ENCODE measurements around the gene GKN2.

Gene GKN2

GRCh38 chr2:68936427-68936826 is 16.3 kb downstream of the GKN2 start:
- H3K27ac ChIP-seq (ENCODE audit: low read length) = no peak overlapping the region
- H3K36me3 ChIP-seq (ENCODE audit: control insufficient read depth, low read depth, low read length) = no peaks in the 10 kb centered on the region
- H3K9ac ChIP-seq (ENCODE audit: low read length) = no peak overlapping the region
- H3K4me1 ChIP-seq (ENCODE audit: control insufficient read depth, low read depth, low read length) = no peaks in the 10 kb centered on the region
- no peaks in the 10 kb centered on the region for H3K9me3 ChIP-seq (ENCODE audit: control insufficient read depth, low read depth, low read length)
- H3K27me3 ChIP-seq (ENCODE audit: control insufficient read depth, insufficient read depth, low read length) = no peaks in the 10 kb centered on the region
- no peak overlapping the region for H3K4me3 ChIP-seq (ENCODE audit: low read length)

GRCh38 chr2:68935471-68935870 is 17.2 kb downstream of the GKN2 start:
- Histone ChIP-seq H3K4me1 (ENCODE audit: control insufficient read depth, low read depth, low read length) (no peaks in the 10 kb centered on the region), H3K27ac (ENCODE audit: low read length) (no peak overlapping the region), H3K9ac (ENCODE audit: low read length) (no peak overlapping the region), H3K9me3 (ENCODE audit: control insufficient read depth, low read depth, low read length) (no peaks in the 10 kb centered on the region), H3K4me3 (ENCODE audit: low read length) (no peak overlapping the region), H3K36me3 (ENCODE audit: control insufficient read depth, low read depth, low read length) (no peaks in the 10 kb centered on the region), H3K27me3 (ENCODE audit: control insufficient read depth, insufficient read depth, low read length) (no peaks in the 10 kb centered on the region)

GRCh38 chr2:68934021-68934420 is 18.7 kb downstream of the GKN2 start:
- Histone ChIP-seq H3K27me3 (ENCODE audit: control insufficient read depth, insufficient read depth, low read length) (no peaks in the 10 kb centered on the region), H3K27ac (ENCODE audit: low read length) (no peak overlapping the region), H3K36me3 (ENCODE audit: control insufficient read depth, low read depth, low read length) (no peaks in the 10 kb centered on the region), H3K9me3 (ENCODE audit: control insufficient read depth, low read depth, low read length) (no peaks in the 10 kb centered on the region), H3K4me3 (ENCODE audit: low read length) (no peak overlapping the region), H3K9ac (ENCODE audit: low read length) (no peak overlapping the region), H3K4me1 (ENCODE audit: control insufficient read depth, low read depth, low read length) (no peaks in the 10 kb centered on the region)

GRCh38 chr2:68932402-68932801 is 20.3 kb downstream of the GKN2 start:
- H3K27ac ChIP-seq (ENCODE audit: low read length) = no peak overlapping the region
- no peaks in the 10 kb centered on the region for H3K27me3 ChIP-seq (ENCODE audit: control insufficient read depth, insufficient read depth, low read length)
- H3K9me3 ChIP-seq (ENCODE audit: control insufficient read depth, low read depth, low read length) = no peaks in the 10 kb centered on the region
- no peaks in the 10 kb centered on the region for H3K4me1 ChIP-seq (ENCODE audit: control insufficient read depth, low read depth, low read length)
- no peaks in the 10 kb centered on the region for H3K36me3 ChIP-seq (ENCODE audit: control insufficient read depth, low read depth, low read length)
- no peak overlapping the region for H3K4me3 ChIP-seq (ENCODE audit: low read length)
- no peak overlapping the region for H3K9ac ChIP-seq (ENCODE audit: low read length)

GRCh38 chr2:68931799-68932198 is 20.9 kb downstream of the GKN2 start:
- H3K27ac ChIP-seq (ENCODE audit: low read length) = no peak overlapping the region

GRCh38 chr2:68931149-68931711 is 21.5 kb downstream of the GKN2 start:
- Histone ChIP-seq H3K4me1 (ENCODE audit: control insufficient read depth, low read depth, low read length) (no peaks in the 10 kb centered on the region), H3K27me3 (ENCODE audit: control insufficient read depth, insufficient read depth, low read length) (no peaks in the 10 kb centered on the region), H3K27ac (ENCODE audit: low read length) (no peak overlapping the region), H3K9ac (ENCODE audit: low read length) (no peak overlapping the region), H3K9me3 (ENCODE audit: control insufficient read depth, low read depth, low read length) (no peaks in the 10 kb centered on the region), H3K4me3 (ENCODE audit: low read length) (no peak overlapping the region), H3K36me3 (ENCODE audit: control insufficient read depth, low read depth, low read length) (no peaks in the 10 kb centered on the region)

More at GRCh38 chr2:68931799-68932198, 20.9 kb downstream of the GKN2 start:
- Histone ChIP-seq H3K4me1 (ENCODE audit: control insufficient read depth, low read depth, low read length) (no peaks in the 10 kb centered on the region), H3K27me3 (ENCODE audit: control insufficient read depth, insufficient read depth, low read length) (no peaks in the 10 kb centered on the region), H3K9ac (ENCODE audit: low read length) (no peak overlapping the region), H3K9me3 (ENCODE audit: control insufficient read depth, low read depth, low read length) (no peaks in the 10 kb centered on the region), H3K4me3 (ENCODE audit: low read length) (no peak overlapping the region), H3K36me3 (ENCODE audit: control insufficient read depth, low read depth, low read length) (no peaks in the 10 kb centered on the region)

GRCh38 chr2:68926796-68927195 is 25.9 kb downstream of the GKN2 start:
- H3K9ac ChIP-seq (ENCODE audit: low read length) = no peak overlapping the region
- no peak overlapping the region for H3K4me3 ChIP-seq (ENCODE audit: low read length)
- no peak overlapping the region for H3K27ac ChIP-seq (ENCODE audit: low read length)
- H3K9me3 ChIP-seq (ENCODE audit: control insufficient read depth, low read depth, low read length) = no peaks in the 10 kb centered on the region
- no peaks in the 10 kb centered on the region for H3K4me1 ChIP-seq (ENCODE audit: control insufficient read depth, low read depth, low read length)
- no peaks in the 10 kb centered on the region for H3K36me3 ChIP-seq (ENCODE audit: control insufficient read depth, low read depth, low read length)
- H3K27me3 ChIP-seq (ENCODE audit: control insufficient read depth, insufficient read depth, low read length) = no peaks in the 10 kb centered on the region

- Histone ChIP-seq H3K27ac (ENCODE audit: low read length) (no peak overlapping the region), H3K9ac (ENCODE audit: low read length) (no peak overlapping the region)
These were observed 27.3 kb downstream of the GKN2 start for GRCh38 chr2:68925295-68925896.

GRCh38 chr2:68921646-68922045 is 31.0 kb downstream of the GKN2 start:
- Histone ChIP-seq H3K4me3 (ENCODE audit: low read length) (no peak overlapping the region), H3K4me1 (ENCODE audit: control insufficient read depth, low read depth, low read length) (no peaks in the 10 kb centered on the region), H3K9ac (ENCODE audit: low read length) (no peak overlapping the region), H3K27ac (ENCODE audit: low read length) (no peak overlapping the region), H3K27me3 (ENCODE audit: control insufficient read depth, insufficient read depth, low read length) (no peaks in the 10 kb centered on the region), H3K9me3 (ENCODE audit: control insufficient read depth, low read depth, low read length) (no peaks in the 10 kb centered on the region), H3K36me3 (ENCODE audit: control insufficient read depth, low read depth, low read length) (no peaks in the 10 kb centered on the region)

More at GRCh38 chr2:68925295-68925896, 27.3 kb downstream of the GKN2 start:
- Histone ChIP-seq H3K36me3 (ENCODE audit: control insufficient read depth, low read depth, low read length) (no peaks in the 10 kb centered on the region), H3K4me3 (ENCODE audit: low read length) (no peak overlapping the region), H3K9me3 (ENCODE audit: control insufficient read depth, low read depth, low read length) (no peaks in the 10 kb centered on the region), H3K4me1 (ENCODE audit: control insufficient read depth, low read depth, low read length) (no peaks in the 10 kb centered on the region), H3K27me3 (ENCODE audit: control insufficient read depth, insufficient read depth, low read length) (no peaks in the 10 kb centered on the region)

- Histone ChIP-seq H3K4me3 (ENCODE audit: low read length) (no peak overlapping the region), H3K9me3 (ENCODE audit: control insufficient read depth, low read depth, low read length) (no peaks in the 10 kb centered on the region), H3K36me3 (ENCODE audit: control insufficient read depth, low read depth, low read length) (no peaks in the 10 kb centered on the region), H3K27me3 (ENCODE audit: control insufficient read depth, insufficient read depth, low read length) (no peaks in the 10 kb centered on the region), H3K4me1 (ENCODE audit: control insufficient read depth, low read depth, low read length) (no peaks in the 10 kb centered on the region), H3K27ac (ENCODE audit: low read length) (no peak overlapping the region), H3K9ac (ENCODE audit: low read length) (no peak overlapping the region)
These were observed 32.1 kb downstream of the GKN2 start for GRCh38 chr2:68920481-68921170.

- H3K4me1 ChIP-seq (ENCODE audit: control insufficient read depth, low read depth, low read length) = no peaks in the 10 kb centered on the region
- no peak overlapping the region for H3K4me3 ChIP-seq (ENCODE audit: low read length)
- H3K36me3 ChIP-seq (ENCODE audit: control insufficient read depth, low read depth, low read length) = no peaks in the 10 kb centered on the region
- H3K9me3 ChIP-seq (ENCODE audit: control insufficient read depth, low read depth, low read length) = no peaks in the 10 kb centered on the region
- H3K27me3 ChIP-seq (ENCODE audit: control insufficient read depth, insufficient read depth, low read length) = no peaks in the 10 kb centered on the region
- no peak overlapping the region for H3K27ac ChIP-seq (ENCODE audit: low read length)
- H3K9ac ChIP-seq (ENCODE audit: low read length) = no peak overlapping the region
These were observed 34.2 kb downstream of the GKN2 start for GRCh38 chr2:68918497-68918896.

Data from iPS-18a (cell line).